ENCODE data around the gene COMT. TPM values are rescaled to one million over a fixed set of nuclear protein-coding genes. Genes with fewer than 3 reads are reported as not detected.

The COMT gene
- total RNA-seq, 2 experiments from 2014 or later, result 90.8 to 112 TPM

DNA sequence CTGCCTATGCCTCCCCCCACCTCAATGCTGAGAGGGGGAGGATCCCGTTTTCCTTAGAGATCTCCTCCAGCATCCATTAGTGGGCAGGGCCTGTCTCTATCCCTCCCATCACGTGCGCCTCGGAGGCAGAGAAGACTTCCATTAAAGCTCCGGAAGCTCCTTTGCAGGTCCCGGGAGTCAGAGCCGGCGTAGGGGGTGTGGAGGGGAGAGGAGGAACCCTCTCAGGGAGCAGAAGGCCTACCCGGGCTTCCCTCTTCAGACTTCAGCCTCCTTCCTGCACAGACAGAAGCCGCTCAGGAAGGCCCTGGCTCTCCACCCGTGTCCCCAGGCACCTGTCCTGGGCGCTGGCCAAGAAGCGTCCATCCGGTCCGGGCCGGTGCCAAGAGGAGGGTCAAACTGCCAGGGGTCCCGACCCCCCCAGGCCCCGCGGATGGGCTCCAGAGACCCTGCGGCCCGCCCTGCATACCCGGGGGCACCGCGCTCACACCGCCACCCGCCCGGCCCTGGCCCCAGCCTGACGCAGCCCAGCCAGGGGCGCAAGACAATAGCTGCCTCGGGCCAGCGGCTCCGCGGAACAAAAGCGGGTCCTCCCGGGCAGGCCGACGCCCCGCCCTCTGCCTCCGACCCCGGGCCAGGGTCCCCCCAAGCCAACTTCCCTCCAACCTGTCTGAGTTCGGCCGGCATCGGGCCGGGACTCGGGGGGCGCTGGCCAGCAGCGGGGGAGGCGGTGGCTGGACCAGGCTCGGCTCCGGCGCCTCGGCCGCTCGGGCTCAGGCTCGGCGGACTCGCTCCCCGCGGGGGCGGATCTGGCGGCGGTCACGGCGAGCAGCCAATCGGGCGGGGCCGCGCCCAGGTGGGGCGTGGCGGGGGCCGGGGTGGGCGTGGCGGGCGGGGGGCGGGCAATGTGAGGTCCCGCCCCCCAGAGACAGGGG is 45.1 kb downstream of the COMT start:
- TF ChIP-seq EZH2phosphoT487 (IDR thresholded peaks at IDR 0.05; ENCODE audit: borderline replicate concordance, low read depth, low read length) (no peak), CTCF (conservative IDR thresholded peaks at IDR 0.05; ENCODE audit: low read length) (no peak)
- Histone ChIP-seq H3K4me2 (ENCODE audit: low read length) (peak overlapping the region; percentile 88), H3K9me3 (ENCODE audit: low read length) (no peaks in the 10 kb centered on the region), H2AFZ (ENCODE audit: low read length) (peak overlapping the region; percentile 62; the same call in 1 of the 2 replicates), H3K27ac (ENCODE audit: low read depth, low read length, poor library complexity, severe bottlenecking) (no peak overlapping the region), H3K79me2 (ENCODE audit: insufficient read depth, low read depth, low read length) (no peaks in the 10 kb centered on the region), H3K4me1 (ENCODE audit: insufficient read depth, low read length, poor library complexity, severe bottlenecking) (peaks cover 8% of the 10 kb centered on the region), H3K36me3 (ENCODE audit: insufficient read depth, low read length) (no peaks in the 10 kb centered on the region), H4K20me1 (ENCODE audit: insufficient read depth, low read length) (no peaks in the 10 kb centered on the region), H3K9me2 (ENCODE audit: insufficient read depth, low read length) (no peaks in the 10 kb centered on the region), H3K4me3 (ENCODE audit: low read depth, low read length, poor library complexity, severe bottlenecking) (peak overlapping the region; percentile 67)
- POLR2A ChIA-PET, result no interaction called here
- intact Hi-C loops (cut with micrococcal nuclease; ENCODE audit: unreplicated experiment), result no loop called here
- CTCF ChIA-PET (ENCODE audit: unreplicated experiment), result no interaction called here
- DNase-seq (ENCODE audit: low spot score), result peak; percentile 79
- BruUV-seq (replicated peaks), result no TSS peak

DNA sequence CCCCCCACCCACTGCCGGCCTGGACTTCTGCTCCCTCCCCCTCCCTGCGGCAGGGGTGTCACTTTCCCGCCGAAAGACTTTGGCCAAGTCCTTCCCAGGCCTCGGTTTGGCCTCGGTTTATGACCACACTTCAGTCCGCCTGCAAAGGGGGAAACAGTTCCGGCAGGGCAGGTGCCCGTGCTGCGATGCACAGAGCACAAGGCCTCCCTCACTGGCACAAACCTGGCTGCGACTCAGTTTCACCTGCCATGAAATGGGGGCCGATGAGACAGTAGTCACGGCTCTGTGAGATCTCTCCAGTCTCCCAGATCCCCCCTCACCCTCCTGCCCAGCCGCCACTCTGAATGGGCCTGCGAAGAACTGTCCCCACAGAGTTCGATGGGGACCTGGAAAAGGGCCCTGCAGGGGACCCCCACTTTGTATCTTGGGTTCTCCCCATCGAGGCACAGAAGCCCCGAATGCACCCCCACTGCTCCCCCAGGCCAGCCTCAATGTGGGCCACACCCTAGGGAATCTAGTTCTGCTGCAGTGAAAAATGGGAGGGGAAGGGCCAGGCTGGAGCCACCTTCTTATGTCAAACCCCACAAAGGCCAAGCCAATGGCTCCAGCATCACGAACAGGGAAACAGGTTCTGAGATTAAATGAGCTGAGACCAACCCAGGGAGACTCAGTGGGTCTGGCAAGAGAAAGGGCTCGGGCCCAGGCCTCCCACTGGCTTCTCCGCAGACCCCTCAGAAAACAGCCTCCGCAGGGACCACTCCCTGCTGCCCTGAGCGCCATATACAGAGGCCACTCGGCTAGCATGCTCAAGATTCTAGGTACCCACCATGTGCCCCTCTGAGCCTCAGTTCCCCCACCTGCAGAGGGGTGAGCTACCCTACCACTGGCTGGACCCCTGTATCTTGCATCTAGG is 46.1 kb downstream of the COMT start:
- Histone ChIP-seq H3K9me3 (ENCODE audit: low read length) (no peaks in the 10 kb centered on the region), H3K4me1 (ENCODE audit: insufficient read depth, low read length, poor library complexity, severe bottlenecking) (peaks cover 8% of the 10 kb centered on the region), H3K27ac (ENCODE audit: low read depth, low read length, poor library complexity, severe bottlenecking) (no peak overlapping the region), H4K20me1 (ENCODE audit: insufficient read depth, low read length) (no peaks in the 10 kb centered on the region), H3K4me3 (ENCODE audit: low read depth, low read length, poor library complexity, severe bottlenecking) (no peak overlapping the region), H2AFZ (ENCODE audit: low read length) (no peak overlapping the region), H3K36me3 (ENCODE audit: insufficient read depth, low read length) (no peaks in the 10 kb centered on the region), H3K4me2 (ENCODE audit: low read length) (peak overlapping the region; percentile 49; the same call in 1 of the 2 replicates), H3K79me2 (ENCODE audit: insufficient read depth, low read depth, low read length) (no peaks in the 10 kb centered on the region), H3K9me2 (ENCODE audit: insufficient read depth, low read length) (no peaks in the 10 kb centered on the region)
- DNase-seq (ENCODE audit: low spot score), result no peak
- TF ChIP-seq EZH2phosphoT487 (IDR thresholded peaks at IDR 0.05; ENCODE audit: borderline replicate concordance, low read depth, low read length) (no peak), CTCF (conservative IDR thresholded peaks at IDR 0.05; ENCODE audit: low read length) (no peak)
- intact Hi-C loops (cut with micrococcal nuclease; ENCODE audit: unreplicated experiment), result no loop called here
- ChIA-PET CTCF (ENCODE audit: unreplicated experiment) (no interaction called here), POLR2A (no interaction called here)
- BruUV-seq (replicated peaks), result no TSS peak
